ENCODE measurements around the gene ARHGAP15.

DNA sequence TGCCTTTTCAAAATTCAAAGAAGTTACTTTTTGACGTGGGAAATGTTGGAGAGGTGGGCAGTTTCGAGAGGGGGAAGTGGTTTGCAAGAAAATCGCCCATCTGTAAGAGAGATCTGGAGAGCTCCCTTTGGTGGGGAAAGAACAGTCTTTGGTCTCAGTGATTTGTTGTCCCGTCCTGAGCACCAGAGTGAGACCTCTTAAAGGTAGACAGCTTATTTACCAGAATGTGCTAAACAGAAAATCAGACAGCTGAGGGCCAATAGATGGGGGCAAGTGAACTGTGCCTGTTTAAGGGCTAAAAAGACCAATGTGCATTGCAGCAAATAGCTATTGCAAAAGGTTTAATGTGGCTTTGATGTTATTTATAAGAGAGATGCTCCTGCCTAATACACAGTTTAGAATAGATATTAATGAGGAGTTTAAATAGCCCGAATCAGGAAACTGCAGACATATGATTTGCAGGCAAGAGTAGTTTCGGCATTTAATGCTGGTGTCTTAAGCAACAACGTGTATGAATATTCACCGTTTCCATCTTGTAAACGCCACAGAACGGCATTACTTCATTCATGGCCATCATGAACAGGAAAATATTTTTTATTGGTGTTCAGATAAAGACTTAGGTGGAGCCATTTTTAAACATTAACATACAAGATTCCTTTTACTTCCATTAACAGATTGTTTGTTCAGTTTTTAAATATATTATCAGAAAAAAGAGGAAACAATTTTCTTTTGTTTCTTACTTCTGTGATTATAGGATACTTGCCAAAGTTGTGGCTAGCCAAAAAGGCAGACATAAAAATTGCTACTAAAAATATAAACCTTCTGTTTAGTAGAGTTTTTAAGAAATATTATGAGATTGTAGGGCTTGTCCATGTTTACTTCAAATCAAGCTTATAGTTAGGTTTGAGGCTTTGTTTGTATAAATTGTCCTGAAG, 29.6 kb downstream of the ARHGAP15 start:
- no peak for TF ChIP-seq POLR2AphosphoS5 (IDR thresholded peaks at IDR 0.05)
- TF ChIP-seq, protein P1, sequence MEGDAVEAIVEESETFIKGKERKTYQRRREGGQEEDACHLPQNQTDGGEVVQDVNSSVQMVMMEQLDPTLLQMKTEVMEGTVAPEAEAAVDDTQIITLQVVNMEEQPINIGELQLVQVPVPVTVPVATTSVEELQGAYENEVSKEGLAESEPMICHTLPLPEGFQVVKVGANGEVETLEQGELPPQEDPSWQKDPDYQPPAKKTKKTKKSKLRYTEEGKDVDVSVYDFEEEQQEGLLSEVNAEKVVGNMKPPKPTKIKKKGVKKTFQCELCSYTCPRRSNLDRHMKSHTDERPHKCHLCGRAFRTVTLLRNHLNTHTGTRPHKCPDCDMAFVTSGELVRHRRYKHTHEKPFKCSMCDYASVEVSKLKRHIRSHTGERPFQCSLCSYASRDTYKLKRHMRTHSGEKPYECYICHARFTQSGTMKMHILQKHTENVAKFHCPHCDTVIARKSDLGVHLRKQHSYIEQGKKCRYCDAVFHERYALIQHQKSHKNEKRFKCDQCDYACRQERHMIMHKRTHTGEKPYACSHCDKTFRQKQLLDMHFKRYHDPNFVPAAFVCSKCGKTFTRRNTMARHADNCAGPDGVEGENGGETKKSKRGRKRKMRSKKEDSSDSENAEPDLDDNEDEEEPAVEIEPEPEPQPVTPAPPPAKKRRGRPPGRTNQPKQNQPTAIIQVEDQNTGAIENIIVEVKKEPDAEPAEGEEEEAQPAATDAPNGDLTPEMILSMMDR (IDR thresholded peaks at IDR 0.05; ENCODE audit: poor library complexity, severe bottlenecking): no peak
- TF ChIP-seq, protein P2, sequence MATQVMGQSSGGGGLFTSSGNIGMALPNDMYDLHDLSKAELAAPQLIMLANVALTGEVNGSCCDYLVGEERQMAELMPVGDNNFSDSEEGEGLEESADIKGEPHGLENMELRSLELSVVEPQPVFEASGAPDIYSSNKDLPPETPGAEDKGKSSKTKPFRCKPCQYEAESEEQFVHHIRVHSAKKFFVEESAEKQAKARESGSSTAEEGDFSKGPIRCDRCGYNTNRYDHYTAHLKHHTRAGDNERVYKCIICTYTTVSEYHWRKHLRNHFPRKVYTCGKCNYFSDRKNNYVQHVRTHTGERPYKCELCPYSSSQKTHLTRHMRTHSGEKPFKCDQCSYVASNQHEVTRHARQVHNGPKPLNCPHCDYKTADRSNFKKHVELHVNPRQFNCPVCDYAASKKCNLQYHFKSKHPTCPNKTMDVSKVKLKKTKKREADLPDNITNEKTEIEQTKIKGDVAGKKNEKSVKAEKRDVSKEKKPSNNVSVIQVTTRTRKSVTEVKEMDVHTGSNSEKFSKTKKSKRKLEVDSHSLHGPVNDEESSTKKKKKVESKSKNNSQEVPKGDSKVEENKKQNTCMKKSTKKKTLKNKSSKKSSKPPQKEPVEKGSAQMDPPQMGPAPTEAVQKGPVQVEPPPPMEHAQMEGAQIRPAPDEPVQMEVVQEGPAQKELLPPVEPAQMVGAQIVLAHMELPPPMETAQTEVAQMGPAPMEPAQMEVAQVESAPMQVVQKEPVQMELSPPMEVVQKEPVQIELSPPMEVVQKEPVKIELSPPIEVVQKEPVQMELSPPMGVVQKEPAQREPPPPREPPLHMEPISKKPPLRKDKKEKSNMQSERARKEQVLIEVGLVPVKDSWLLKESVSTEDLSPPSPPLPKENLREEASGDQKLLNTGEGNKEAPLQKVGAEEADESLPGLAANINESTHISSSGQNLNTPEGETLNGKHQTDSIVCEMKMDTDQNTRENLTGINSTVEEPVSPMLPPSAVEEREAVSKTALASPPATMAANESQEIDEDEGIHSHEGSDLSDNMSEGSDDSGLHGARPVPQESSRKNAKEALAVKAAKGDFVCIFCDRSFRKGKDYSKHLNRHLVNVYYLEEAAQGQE (IDR thresholded peaks at IDR 0.05; ENCODE audit: borderline replicate concordance): no peak
- no peak for TF ChIP-seq EP300 (conservative IDR thresholded peaks at IDR 0.05; ENCODE audit: poor library complexity, severe bottlenecking)
- TF ChIP-seq TAF1 (IDR thresholded peaks at IDR 0.05; ENCODE audit: low read depth): no peak
- TF ChIP-seq EZH2 (IDR thresholded peaks at IDR 0.05; ENCODE audit: borderline replicate concordance, insufficient read depth, low read length, poor library complexity, severe bottlenecking): no peak
- no peak for TF ChIP-seq RAD21 (conservative IDR thresholded peaks at IDR 0.05)
- no peak for TF ChIP-seq MXI1 (conservative IDR thresholded peaks at IDR 0.05; ENCODE audit: poor library complexity, severe bottlenecking)
- no peak for TF ChIP-seq SMC3 (conservative IDR thresholded peaks at IDR 0.05; ENCODE audit: poor library complexity)
